GM21723 (cell line): ENCODE data around the gene B4GALNT4.
"Not testable (repeated sequence)": the region's sequence is repeated elsewhere in the genome, so short reads cannot be mapped to it uniquely, and the experiment has no call there.

Experiments
- ATAC-seq: cut with Tn5 transposase; IDR thresholded peaks from one replicate; pipeline ENCODE4 v1.9.1; 2021; ENCODE audit warnings: mild to moderate bottlenecking, moderate library complexity; ENCODE audit not compliant: unreplicated experiment

B4GALNT4 gene

GRCh38 chr11:375065-376025 lies 6.0 kb downstream of the B4GALNT4 start:
- no peak for ATAC-seq

- ATAC-seq = no peak
Measured at GRCh38 chr11:376531-377173, 7.4 kb downstream of the B4GALNT4 start.

- ATAC-seq = no peak
Measured at GRCh38 chr11:377174-377865, 8.0 kb downstream of the B4GALNT4 start.

GRCh38 chr11:377883-378500 lies 8.7 kb downstream of the B4GALNT4 start:
- ATAC-seq = no peak

- no peak for ATAC-seq
Measured at GRCh38 chr11:379205-380094, 10.2 kb downstream of the B4GALNT4 start.

- no peak for ATAC-seq
Measured at GRCh38 chr11:380095-380480, 10.8 kb downstream of the B4GALNT4 start.

- ATAC-seq = no peak
Measured at GRCh38 chr11:380491-380890, 11.2 kb downstream of the B4GALNT4 start.

- no peak for ATAC-seq
Measured at GRCh38 chr11:380996-381395, 11.7 kb downstream of the B4GALNT4 start.

- ATAC-seq = no peak
Measured at GRCh38 chr11:381501-382072, 12.3 kb downstream of the B4GALNT4 start.

GRCh38 chr11:382081-382629 lies 12.9 kb downstream of the B4GALNT4 start:
- ATAC-seq = no peak

- no peak for ATAC-seq
Measured at GRCh38 chr11:383431-383830, 14.1 kb downstream of the B4GALNT4 start.

- ATAC-seq = no peak
Measured at GRCh38 chr11:384511-384910, 15.2 kb downstream of the B4GALNT4 start.

- ATAC-seq = no peak
Measured at GRCh38 chr11:385594-386351, 16.5 kb downstream of the B4GALNT4 start.

- no peak for ATAC-seq
Measured at GRCh38 chr11:386483-386882, 17.2 kb downstream of the B4GALNT4 start.

- no peak for ATAC-seq
Measured at GRCh38 chr11:387193-387793, 18.0 kb downstream of the B4GALNT4 start.

- ATAC-seq = not testable (repeated sequence)
Measured at GRCh38 chr11:389369-389768, 20.1 kb downstream of the B4GALNT4 start.

- no peak for ATAC-seq
Measured at GRCh38 chr11:390175-390574, 20.9 kb downstream of the B4GALNT4 start.
